SK-N-SH treated with all-trans-retinoic acid at 6 μM for 48 hours (cell line): Measurements from ENCODE around the gene OXTR.

Experiments
- CSDC2 ChIP-seq: fragments of 250-450 bp; sonication (Bioruptor Pico); IDR thresholded peaks from 2 replicates; pipeline ENCODE4 v1.5.0; 2020; ENCODE audit warnings: mild to moderate bottlenecking, moderate library complexity
- ESRRG ChIP-seq: fragments of 250-450 bp; sonication (Bioruptor Pico); IDR thresholded peaks from 2 replicates; pipeline ENCODE4 v1.6.1; 2021; ENCODE audit warnings: mild to moderate bottlenecking
- RARB ChIP-seq: fragments of 250-450 bp; sonication (Bioruptor Pico); IDR thresholded peaks from 2 replicates; pipeline ENCODE4 v1.8.0; 2021; ENCODE audit warnings: mild to moderate bottlenecking, moderate library complexity
- ZNF565 ChIP-seq: fragments of 450-650 bp; formaldehyde crosslinking; conservative IDR thresholded peaks from 2 replicates; pipeline ENCODE4 v1.5.0; 2020; ENCODE audit warnings: low read depth, mild to moderate bottlenecking, moderate library complexity
- ZNF8 ChIP-seq: fragments of 450-650 bp; formaldehyde crosslinking; IDR thresholded peaks from 2 replicates; pipeline ENCODE4 v1.5.0; 2020; ENCODE audit warnings: mild to moderate bottlenecking, moderate library complexity
- TF ChIP-seq, protein P1 (sequence below): fragments of 250-450 bp; sonication (Bioruptor Pico); IDR thresholded peaks from 2 replicates; pipeline ENCODE4 v1.8.0; 2020; ENCODE audit warnings: mild to moderate bottlenecking, moderate library complexity, borderline replicate concordance

DNA sequence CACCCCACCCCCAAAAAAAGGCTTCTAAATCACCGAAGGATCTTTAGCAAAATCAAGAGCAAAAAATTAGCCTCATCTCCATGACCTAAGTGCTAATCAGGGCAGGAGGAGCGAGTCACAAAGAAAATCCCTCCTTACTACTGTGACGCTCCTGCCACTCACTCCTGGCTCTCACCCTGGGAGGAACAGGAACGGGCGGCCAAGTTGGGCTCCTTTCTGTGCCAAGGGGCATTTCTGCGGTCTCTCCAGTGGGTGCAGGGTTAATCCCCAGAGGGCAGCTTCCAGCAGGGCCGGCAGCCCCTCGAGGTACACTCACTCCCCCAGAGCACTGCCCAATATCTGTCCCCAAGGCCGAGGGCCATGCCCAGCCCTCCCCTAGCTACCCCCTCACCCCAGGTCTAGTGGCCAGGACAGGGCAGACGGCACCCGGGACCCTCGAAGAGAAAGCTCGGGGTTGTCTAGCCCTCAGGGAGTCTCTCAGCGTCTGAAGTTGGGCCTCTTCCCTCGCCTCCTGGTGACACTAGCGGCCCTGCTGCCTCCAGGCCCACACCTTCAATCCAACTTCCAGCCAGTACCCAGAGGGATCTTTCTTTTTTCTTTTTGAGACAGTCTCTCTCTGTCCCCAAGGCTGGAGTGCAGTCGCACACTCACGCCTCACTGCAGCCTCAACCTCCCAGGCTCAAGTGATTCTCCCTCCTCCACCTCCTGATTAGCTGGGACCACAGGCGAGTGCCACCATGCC, 35.1 kb downstream of the OXTR start:
- TF ChIP-seq CSDC2 (CRISPR knock-in tag), result no peak
- TF ChIP-seq ESRRG (CRISPR knock-in tag), result no peak
- TF ChIP-seq ZNF8 (CRISPR knock-in tag), result no peak
- TF ChIP-seq, protein P1, sequence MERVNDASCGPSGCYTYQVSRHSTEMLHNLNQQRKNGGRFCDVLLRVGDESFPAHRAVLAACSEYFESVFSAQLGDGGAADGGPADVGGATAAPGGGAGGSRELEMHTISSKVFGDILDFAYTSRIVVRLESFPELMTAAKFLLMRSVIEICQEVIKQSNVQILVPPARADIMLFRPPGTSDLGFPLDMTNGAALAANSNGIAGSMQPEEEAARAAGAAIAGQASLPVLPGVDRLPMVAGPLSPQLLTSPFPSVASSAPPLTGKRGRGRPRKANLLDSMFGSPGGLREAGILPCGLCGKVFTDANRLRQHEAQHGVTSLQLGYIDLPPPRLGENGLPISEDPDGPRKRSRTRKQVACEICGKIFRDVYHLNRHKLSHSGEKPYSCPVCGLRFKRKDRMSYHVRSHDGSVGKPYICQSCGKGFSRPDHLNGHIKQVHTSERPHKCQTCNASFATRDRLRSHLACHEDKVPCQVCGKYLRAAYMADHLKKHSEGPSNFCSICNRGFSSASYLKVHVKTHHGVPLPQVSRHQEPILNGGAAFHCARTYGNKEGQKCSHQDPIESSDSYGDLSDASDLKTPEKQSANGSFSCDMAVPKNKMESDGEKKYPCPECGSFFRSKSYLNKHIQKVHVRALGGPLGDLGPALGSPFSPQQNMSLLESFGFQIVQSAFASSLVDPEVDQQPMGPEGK (CRISPR knock-in tag), result no peak
- TF ChIP-seq RARB, result no peak
- no peak for TF ChIP-seq ZNF565 (CRISPR knock-in tag)
